Pancreas (tissue), 10 donors: ENCODE data around the gene POLR2I. TPM values are rescaled to one million over a fixed set of nuclear protein-coding genes. Genes with fewer than 3 reads are reported as not detected.
A peak's percentile ranks its signal among the peaks of the same experiment; 100 is the strongest.
"Not testable (repeated sequence)": the region's sequence is repeated elsewhere in the genome, so short reads cannot be mapped to it uniquely, and the experiment has no call there.

Experiments used
- ATAC-seq, 4 donors: fragments of 200-7000 bp; cut with Tn5 transposase; one replicate each; pipeline versions ENCODE4 v1.8.0 to v1.9.1; 2020; ENCODE audit warnings: mild to moderate bottlenecking in 4 of 4, moderate library complexity in 4 of 4
- DNase-seq, 6 donors: peaks; one replicate each; pipeline ENCODE4 v3.0.0-alpha.2; 2020
- FAIRE-seq: peaks from 2 replicates; lab custom pipeline; 2012; peaks lifted over from hg19 to GRCh38; lab: Jason Lieb, UNC
- H3K27ac ChIP-seq, 4 donors: fragments of 200-600 bp; sonication (generic); 1 replicate in 3 of 4; 2 replicates in 1 of 4; pipeline versions ENCODE4 v1.5.0 to v1.8.0; 2020
- H3K27me3 ChIP-seq, 4 donors: fragments of 200-600 bp; one replicate each; pipeline ENCODE4 v1.8.0; 2021
- H3K36me3 ChIP-seq, 3 donors: fragments of 200-600 bp; sonication (generic) in 1 of 3; one replicate each; pipeline versions ENCODE4 v1.5.0 to v1.8.0; 2020 to 2021
- H3K4me1 ChIP-seq, 3 donors: fragments of 200-600 bp; one replicate each; pipeline ENCODE4 v1.8.0; 2021
- H3K4me3 ChIP-seq, 4 donors: fragments of 200-600 bp; sonication (generic) in 2 of 4; one replicate each; pipeline versions ENCODE4 v1.5.0 to v1.8.0; 2020 to 2021
- H3K9me3 ChIP-seq, 4 donors: fragments of 200-600 bp; one replicate each; pipeline ENCODE4 v1.8.0; 2021
- CTCF ChIP-seq, 4 donors: fragments of 200-600 bp; sonication (generic) in 3 of 4; IDR thresholded peaks; one replicate each; pipeline versions ENCODE4 v1.5.0 to v1.8.0; 2021; ENCODE audit warnings: antibody characterized with exemption in 4 of 4
- WGBS, 2 donors: extraction: QIAGEN DNeasy Blood & Tissue Kit; methylation state at CpG; one replicate each; pipeline ENCODE4 v1.1.7; 2013; 5-methylcytosine and 5-hydroxymethylcytosine counted together
- intact Hi-C, 3 donors: fragments of 100-400 bp; cut with DNase I; formaldehyde crosslinking; loops; one replicate each; pipeline versions ENCODE4 v1.11.1 to v1.14.2; 2022
- polyA plus RNA-seq, 2 donors: library from polyadenylated mRNA; stranded (reverse); fragments of 200-250 nt; gene quantifications; one replicate each; pipeline ENCODE4 v1.2.3, GENCODE V29; 2013
- total RNA-seq, 6 donors: library from RNA; stranded (reverse); fragmentation: NEBNext Ultra II Directional in 4 of 6; extraction: Animal tissue kit (Norgen Biotek cat#: 25700) in 4 of 6; gene quantifications; one replicate each; pipeline versions ENCODE4 v1.2.1 to v1.2.4, GENCODE V29; 2021 to 2023
- donor health status: healthy with polysubstance abuse.
- donor health status: DM: no; HTN: no; CAD: no; lungs with moderate emphysema.
- donor health status: DM: no; HTN: no; CAD: no.
- donor health status: control.
- donor health status: control.
- donor health status: Bipolar disorder and iron deficiency.
- donor health status: DM: yes; HTN: yes; CAD: no.
- donor health status: DM: no; HTN: no; CAD: no.
- donor health status: DM: no; HTN: no; CAD: no.
- donor health status: DM: yes; HTN: yes; CAD: no.

Gene POLR2I
- total and polyA plus RNA-seq, 8 donors: 29.8 to 58.0 (median 37.1) TPM

- Histone ChIP-seq H3K4me1 (peaks cover 0 to 18% (median 0%) of the 10 kb centered on the region in 3 donors), H3K27me3 (no peaks in the 10 kb centered on the region), H3K36me3 (no peaks in the 10 kb centered on the region), H3K27ac (peak overlapping the region; percentile 36 to 77 (median 51)), H3K9me3 (no peaks in the 10 kb centered on the region), H3K4me3 (no peak overlapping the region)
- 51 to 52% methylated on average over 12 of the region's 12 CpGs for WGBS, 2 donors
- ATAC-seq (peak; percentile 24 to 58 (median 42)), DNase-seq (peak in 5 of 6 donors; percentile 63 to 87 (median 78)), FAIRE-seq (no peak)
- intact Hi-C loops: no loop called here
- no peak for TF ChIP-seq CTCF (IDR thresholded peaks at IDR 0.05)
Measured at GRCh38 chr19:36136964-36137686, 22.4 kb upstream of the POLR2I start.

- FAIRE-seq, intact Hi-C loops, ATAC-seq, H3K27ac ChIP-seq, H3K36me3 ChIP-seq, H3K9me3 ChIP-seq, H3K4me3 ChIP-seq, DNase-seq, H3K27me3 ChIP-seq: not testable (repeated sequence)
- H3K4me1 ChIP-seq: peaks cover 0 to 12% (median 0%) of the 10 kb centered on the region in 3 donors
- WGBS, 2 donors: 76 to 81% methylated on average over 4 of the region's 4 CpGs
Measured at GRCh38 chr19:36134867-36135266, 20.2 kb upstream of the POLR2I start.

- H3K4me3 ChIP-seq, H3K4me1 ChIP-seq, intact Hi-C loops, H3K9me3 ChIP-seq, DNase-seq, H3K27me3 ChIP-seq, ATAC-seq, H3K27ac ChIP-seq, H3K36me3 ChIP-seq, FAIRE-seq: not testable (repeated sequence)
- WGBS, 2 donors: 53 to 66% methylated on average over 6 of the region's 6 CpGs
Measured at GRCh38 chr19:36131221-36131620, 16.5 kb upstream of the POLR2I start.

GRCh38 chr19:36128392-36128736, 13.7 kb upstream of the POLR2I start:
- Histone ChIP-seq H3K4me3 (peak overlapping the region in 3 of 4 donors; percentile 40 to 55 (median 43)), H3K36me3 (no peaks in the 10 kb centered on the region), H3K27me3 (no peaks in the 10 kb centered on the region), H3K27ac (peak overlapping the region; percentile 65 to 91 (median 88)), H3K9me3 (no peaks in the 10 kb centered on the region), H3K4me1 (peaks cover 0 to 5% (median 0%) of the 10 kb centered on the region in 3 donors)
- 6 to 8% methylated on average over 10 of the region's 10 CpGs for WGBS, 2 donors
- DNase-seq: no peak
- peak; percentile 5 to 24 (median 16) for ATAC-seq
- no peak for FAIRE-seq
- intact Hi-C loops: loop anchor here in 2 of 3 donors (5.0 kb wide), 2 partner anchors 39 to 44 kb away; no protein-coding TSS in a partner anchor
- no peak for TF ChIP-seq CTCF (IDR thresholded peaks at IDR 0.05)

GRCh38 chr19:36125557-36125956, 10.9 kb upstream of the POLR2I start:
- Histone ChIP-seq H3K4me1 (peaks cover 0 to 5% (median 0%) of the 10 kb centered on the region in 3 donors), H3K27me3 (no peaks in the 10 kb centered on the region), H3K36me3 (peaks cover 0 to 4% (median 2%) of the 10 kb centered on the region in 3 donors), H3K9me3 (no peaks in the 10 kb centered on the region), H3K4me3 (no peak overlapping the region), H3K27ac (no peak overlapping the region)
- 81 to 85% methylated on average over 9 of the region's 9 CpGs for WGBS, 2 donors
- no peak for TF ChIP-seq CTCF (IDR thresholded peaks at IDR 0.05)
- no peak for ATAC-seq
- FAIRE-seq: no peak
- intact Hi-C loops: loop anchor here in 2 of 3 donors (5.0 kb wide), 2 partner anchors 42 to 47 kb away; no protein-coding TSS in a partner anchor
- DNase-seq: no peak
